Transverse colon (tissue), 4 donors: ENCODE results near the gene MYBPC2. TPM values are rescaled to one million over a fixed set of nuclear protein-coding genes. Genes with fewer than 3 reads are reported as not detected.

Experiments used
- DNase-seq: peaks from one replicate; pipeline ENCODE4 v3.0.0-alpha.2; 2019
- H3K27ac ChIP-seq, 4 donors: fragments of 200-600 bp; sonication (generic); 2 replicates each; pipeline ENCODE4 v1.5.1; 2016 to 2018; ENCODE audit warnings: inconsistent platforms in 4 of 4
- H3K27me3 ChIP-seq: fragments of 200-600 bp; sonication (generic); 2 replicates; pipeline ENCODE4 v1.5.1; 2017; ENCODE audit warnings: inconsistent platforms
- H3K36me3 ChIP-seq, 4 donors: fragments of 200-600 bp; sonication (generic); 2 replicates each; pipeline ENCODE4 v1.5.1; 2017 to 2019; ENCODE audit warnings: inconsistent platforms in 4 of 4
- H3K4me1 ChIP-seq, 4 donors: fragments of 200-600 bp; sonication (generic); 2 replicates each; pipeline ENCODE4 v1.5.1; 2017 to 2020; ENCODE audit warnings: inconsistent platforms in 4 of 4
- H3K4me3 ChIP-seq, 4 donors: fragments of 200-600 bp; sonication (generic); 1 replicate in 1 of 4; 2 replicates in 3 of 4; pipeline versions ENCODE4 v1.5.1 to v1.6.1; 2017 to 2019; ENCODE audit warnings: inconsistent platforms in 4 of 4
- H3K9me3 ChIP-seq, 2 donors: fragments of 200-600 bp; sonication (generic); 2 replicates each; pipeline ENCODE4 v1.5.1; 2017 to 2019; ENCODE audit warnings: inconsistent platforms in 2 of 2
- EP300 ChIP-seq: sonication (generic); formaldehyde crosslinking; IDR thresholded peaks from one replicate; pipeline ENCODE4 v1.6.1; 2017; ENCODE audit warnings: antibody characterized with exemption, low read depth
- POLR2A ChIP-seq: fragments of 450-650 bp; IDR thresholded peaks from one replicate; pipeline ENCODE4 v1.6.1; 2016; ENCODE audit warnings: antibody characterized with exemption, mild to moderate bottlenecking, moderate library complexity
- POLR2AphosphoS5 ChIP-seq, 3 donors: sonication (generic); formaldehyde crosslinking; IDR thresholded peaks; one replicate each; pipeline ENCODE4 v1.6.1; 2016; ENCODE audit warnings: antibody characterized with exemption in 3 of 3
- WGBS, 2 donors: methylation state at CpG; one replicate each; pipeline ENCODE4 v1.1.5; 2018; ENCODE audit warnings: low coverage in 1 of 2; 5-methylcytosine and 5-hydroxymethylcytosine counted together
- in situ Hi-C, 4 donors: fragments of 200-750 bp; cut with MboI; loops; one replicate each; pipeline versions ENCODE4 v1.15.0 to v1.15.1; 2017; ENCODE audit warnings: low sequenced_read_pairs in 3 of 4, low pct_ligation_motif_present in 1 of 4, low pct_unique_long_range_greater_than_20kb in 1 of 4
- intact Hi-C: fragments of 100-400 bp; cut with DNase I; formaldehyde crosslinking; loops from one replicate; pipeline ENCODE4 v1.15.1; 2023; ENCODE audit warnings: low total_unique reads
- total RNA-seq, 4 donors: library from RNA; depleted of rRNA; stranded (reverse); fragments of >200 nt; gene quantifications; one replicate each; pipeline ENCODE4 v1.1.0, GENCODE V29; 2016
- TF ChIP-seq, protein P1 (sequence below), 5 experiments: fragments of 200-600 bp in 3 of 5; fragments of 450-650 bp in 2 of 5; sonication (generic) in 3 of 5; IDR thresholded peaks; 1 replicate in 2 of 5; 2 replicates in 3 of 5; pipeline ENCODE4 v1.5.1; 2016 to 2017; ENCODE audit warnings: antibody characterized with exemption in 5 of 5, inconsistent platforms in 3 of 5, mild to moderate bottlenecking in 2 of 5, moderate library complexity in 1 of 5

Gene MYBPC2
- total RNA-seq, 4 donors from 2014 or later: 0.16 to 0.41 TPM; not detected in 2

GRCh38 chr19:50453243-50453642 is 20.6 kb downstream of the MYBPC2 start:
- Histone ChIP-seq H3K4me1 (no peaks in the 10 kb centered on the region), H3K4me3 (no peak overlapping the region), H3K27me3 (peaks cover 26% of the 10 kb centered on the region), H3K27ac (no peak overlapping the region), H3K36me3 (no peaks in the 10 kb centered on the region), H3K9me3 (no peaks in the 10 kb centered on the region)
- intact Hi-C loops: no loop called here
- no peak for DNase-seq
- no peak for TF ChIP-seq POLR2AphosphoS5 (IDR thresholded peaks at IDR 0.05)
- no peak for TF ChIP-seq EP300
- TF ChIP-seq POLR2A: no peak
- TF ChIP-seq, protein P1, sequence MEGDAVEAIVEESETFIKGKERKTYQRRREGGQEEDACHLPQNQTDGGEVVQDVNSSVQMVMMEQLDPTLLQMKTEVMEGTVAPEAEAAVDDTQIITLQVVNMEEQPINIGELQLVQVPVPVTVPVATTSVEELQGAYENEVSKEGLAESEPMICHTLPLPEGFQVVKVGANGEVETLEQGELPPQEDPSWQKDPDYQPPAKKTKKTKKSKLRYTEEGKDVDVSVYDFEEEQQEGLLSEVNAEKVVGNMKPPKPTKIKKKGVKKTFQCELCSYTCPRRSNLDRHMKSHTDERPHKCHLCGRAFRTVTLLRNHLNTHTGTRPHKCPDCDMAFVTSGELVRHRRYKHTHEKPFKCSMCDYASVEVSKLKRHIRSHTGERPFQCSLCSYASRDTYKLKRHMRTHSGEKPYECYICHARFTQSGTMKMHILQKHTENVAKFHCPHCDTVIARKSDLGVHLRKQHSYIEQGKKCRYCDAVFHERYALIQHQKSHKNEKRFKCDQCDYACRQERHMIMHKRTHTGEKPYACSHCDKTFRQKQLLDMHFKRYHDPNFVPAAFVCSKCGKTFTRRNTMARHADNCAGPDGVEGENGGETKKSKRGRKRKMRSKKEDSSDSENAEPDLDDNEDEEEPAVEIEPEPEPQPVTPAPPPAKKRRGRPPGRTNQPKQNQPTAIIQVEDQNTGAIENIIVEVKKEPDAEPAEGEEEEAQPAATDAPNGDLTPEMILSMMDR (IDR thresholded peaks at IDR 0.05): no peak
- in situ Hi-C loops: loop anchor here in 1 of 4 donors (25.0 kb wide), 1 partner anchor 91 kb away; the partner anchor contains the start of gene NAPSA
- 98% methylated on average over 3 of the region's 3 CpGs; no CpG with 5 or more reads in 1 of the 2 donors for WGBS, 2 donors

GRCh38 chr19:50455992-50456391 is 23.3 kb downstream of the MYBPC2 start:
- no peaks in the 10 kb centered on the region for H3K4me1 ChIP-seq
- no peaks in the 10 kb centered on the region for H3K36me3 ChIP-seq
- intact Hi-C loops: no loop called here
- in situ Hi-C loops: loop anchor here in 2 of 4 donors (5.0 to 25.0 kb wide), 2 partner anchors 84 to 94 kb away; partner anchors contain the start of gene NAPSA (in 1 of the 2)
- H3K9me3 ChIP-seq: no peaks in the 10 kb centered on the region
- DNase-seq: no peak
- H3K27ac ChIP-seq: no peak overlapping the region
- TF ChIP-seq POLR2A (no peak), POLR2AphosphoS5 (IDR thresholded peaks at IDR 0.05) (no peak), EP300 (no peak)
- TF ChIP-seq, protein P1 (IDR thresholded peaks at IDR 0.05): no peak
- H3K4me3 ChIP-seq: no peak overlapping the region
- H3K27me3 ChIP-seq: peaks cover 26% of the 10 kb centered on the region
- 66 to 69% methylated on average over 2 of the region's 2 CpGs for whole genome bisulfite sequencing, 2 donors

GRCh38 chr19:50457300-50457699 is 24.6 kb downstream of the MYBPC2 start:
- Histone ChIP-seq H3K27me3 (peaks cover 25% of the 10 kb centered on the region), H3K36me3 (no peaks in the 10 kb centered on the region), H3K27ac (no peak overlapping the region), H3K4me1 (no peaks in the 10 kb centered on the region), H3K4me3 (no peak overlapping the region), H3K9me3 (no peaks in the 10 kb centered on the region)
- intact Hi-C loops: no loop called here
- in situ Hi-C loops: loop anchor here in 2 of 4 donors (5.0 to 25.0 kb wide), 2 partner anchors 85 to 95 kb away; partner anchors contain the start of gene NAPSA (in 1 of the 2)
- DNase-seq: no peak
- TF ChIP-seq, protein P1 (IDR thresholded peaks at IDR 0.05): no peak
- TF ChIP-seq POLR2A: no peak
- no peak for TF ChIP-seq POLR2AphosphoS5 (IDR thresholded peaks at IDR 0.05)
- TF ChIP-seq EP300: no peak
- WGBS, 2 donors: 89% methylated on average over 5 of the region's 5 CpGs; no CpG with 5 or more reads in 1 of the 2 donors

GRCh38 chr19:50458396-50459066 is 25.8 kb downstream of the MYBPC2 start:
- Histone ChIP-seq H3K4me1 (no peaks in the 10 kb centered on the region), H3K9me3 (no peaks in the 10 kb centered on the region), H3K36me3 (no peaks in the 10 kb centered on the region), H3K4me3 (no peak overlapping the region), H3K27ac (no peak overlapping the region), H3K27me3 (peaks cover 25% of the 10 kb centered on the region)
- TF ChIP-seq EP300: no peak
- TF ChIP-seq POLR2AphosphoS5 (IDR thresholded peaks at IDR 0.05): no peak
- TF ChIP-seq POLR2A: no peak
- TF ChIP-seq, protein P1 (IDR thresholded peaks at IDR 0.05): no peak
- intact Hi-C loops: no loop called here
- no peak for DNase-seq
- 37 to 54% methylated on average over 5 to 43 of the region's 50 CpGs for WGBS, 2 donors
- in situ Hi-C loops: loop anchor here in 2 of 4 donors (5.0 to 25.0 kb wide), 2 partner anchors 86 to 96 kb away; partner anchors contain the start of gene NAPSA (in 1 of the 2)
